RPMI8226 (cell line): ENCODE results near the gene DNASE2.

Experiments
- DNase-seq: peaks from one replicate; pipeline ENCODE4 v3.0.0-alpha.2; 2015

Gene DNASE2

DNA sequence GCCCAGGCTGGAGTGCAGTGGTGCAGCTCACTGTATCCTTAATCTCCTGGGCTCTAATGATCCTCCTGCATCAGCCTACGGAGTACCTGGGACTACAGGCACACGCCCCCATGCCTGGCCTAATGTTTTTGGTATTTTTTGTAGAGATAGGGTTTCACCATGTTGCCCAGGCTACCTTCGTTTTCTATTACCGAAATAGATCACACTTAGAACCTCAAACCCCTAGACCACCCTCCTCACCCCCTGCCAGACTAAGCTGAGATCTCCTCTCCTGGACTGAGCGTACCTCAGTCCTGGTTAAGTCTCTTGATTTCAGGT, 5.4 kb upstream of the DNASE2 start:
- no peak for DNase-seq

GRCh38 chr19:12885749-12886650, 4.8 kb upstream of the DNASE2 start:
- DNase-seq, result no peak

DNA sequence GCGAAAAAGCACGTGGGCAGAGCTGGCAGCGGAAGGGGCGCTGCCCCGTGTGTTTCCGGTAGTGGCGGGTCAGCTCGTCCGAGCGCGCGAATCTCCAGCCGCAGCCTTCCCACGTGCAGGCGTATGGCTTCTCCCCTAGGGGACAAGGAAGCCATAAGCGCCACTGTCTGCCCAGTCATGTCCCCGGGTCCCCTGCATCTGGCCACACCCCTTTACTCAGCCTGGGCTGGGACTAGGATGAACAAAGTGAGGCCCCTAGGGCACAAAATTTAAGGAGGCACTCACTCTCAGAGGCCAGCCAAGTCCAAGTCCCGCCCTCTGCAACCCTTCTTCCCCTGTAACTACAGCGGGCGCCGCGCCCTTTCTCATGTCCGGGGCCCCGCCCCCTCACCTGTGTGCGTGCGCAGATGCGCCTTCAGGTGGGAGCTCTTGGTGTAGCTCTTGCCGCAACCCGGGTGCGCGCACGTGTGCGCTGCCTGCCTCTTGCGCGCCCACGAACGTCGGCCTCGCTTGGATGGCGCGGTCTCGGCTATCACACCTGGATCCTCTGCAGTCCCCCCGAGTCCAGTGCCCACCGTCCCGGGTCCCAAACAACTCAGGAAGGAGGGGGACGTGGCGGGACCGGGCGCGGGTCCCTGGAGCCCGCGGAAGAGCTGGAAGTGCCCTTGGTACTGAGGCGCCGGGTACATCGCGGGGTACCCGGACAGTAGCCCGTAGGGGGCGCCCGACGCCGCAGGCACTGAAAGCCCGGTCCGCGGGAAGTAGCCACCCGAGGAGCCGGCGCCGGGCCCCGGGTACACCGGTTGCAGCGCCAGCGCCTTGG, 3.9 kb upstream of the DNASE2 start:
- peak; percentile 100 for DNase-seq

DNA sequence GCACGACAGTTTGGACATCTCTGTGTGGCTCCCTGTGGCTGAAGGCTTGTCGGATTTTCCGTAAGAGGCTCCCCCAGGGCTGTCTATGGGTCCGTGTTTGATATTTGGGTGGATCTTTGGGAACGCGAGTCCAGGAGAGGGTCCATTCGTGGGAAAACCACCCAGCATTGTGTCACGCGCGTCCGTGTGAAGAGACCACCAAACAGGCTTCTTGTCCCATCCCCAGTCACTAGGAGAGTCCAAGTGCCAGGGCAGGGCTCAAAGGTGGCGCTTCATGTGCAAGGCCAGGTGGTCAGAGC, 3.3 kb upstream of the DNASE2 start:
- no peak for DNase-seq

- DNase-seq, result no peak
Observed at GRCh38 chr19:12884202-12884601, 3.0 kb upstream of the DNASE2 start.

DNA sequence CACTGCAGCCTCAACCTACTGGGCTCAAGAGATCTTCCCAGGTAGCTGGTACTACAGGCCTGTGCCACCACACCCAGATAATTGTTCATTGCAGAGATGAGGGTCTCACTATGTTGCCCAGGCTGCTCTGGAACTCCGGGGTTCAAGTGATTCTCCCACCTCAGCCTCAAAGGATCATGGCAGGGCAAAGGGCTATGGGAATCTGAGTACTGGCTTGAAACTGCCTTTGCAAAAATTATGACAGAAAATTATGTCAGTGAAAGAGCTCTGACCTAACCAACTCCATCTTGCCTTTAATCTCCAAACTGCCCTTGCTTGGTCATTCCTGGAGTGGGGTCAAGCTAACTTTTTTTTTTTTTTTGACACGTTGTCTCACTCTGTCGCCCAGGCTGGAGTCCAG, 1.3 kb upstream of the DNASE2 start:
- no peak for DNase-seq

DNA sequence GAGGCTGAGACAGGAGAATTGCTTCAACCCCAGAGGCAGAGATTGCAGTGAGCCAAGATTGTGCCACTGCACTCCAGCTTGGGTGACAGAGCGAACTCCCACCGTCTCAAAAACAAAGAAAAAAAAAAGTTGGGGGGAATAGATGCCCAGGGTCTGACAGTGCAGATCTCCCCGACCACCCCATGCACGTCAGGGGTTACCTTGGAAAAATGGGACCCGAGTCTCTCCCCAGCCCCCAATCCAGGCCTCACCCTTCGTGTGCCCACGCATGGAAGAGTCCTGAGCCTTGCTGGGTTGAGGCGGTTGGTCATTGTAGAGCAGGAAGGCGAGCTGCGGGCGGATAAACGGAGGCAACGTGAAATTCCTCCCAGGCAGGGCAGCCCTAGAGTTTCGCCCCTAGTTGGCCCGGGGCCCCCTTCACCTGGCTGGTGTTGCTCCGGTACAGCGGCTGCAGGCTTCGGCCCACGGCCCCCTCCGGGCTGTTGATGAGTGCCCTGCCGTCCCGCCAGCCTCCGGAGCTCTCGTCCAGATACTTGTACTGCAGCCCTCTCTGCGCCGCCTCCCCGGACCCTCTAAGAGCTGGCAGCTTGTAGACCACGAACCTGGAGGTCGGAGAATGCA, 588 bp downstream of the DNASE2 start:
- peak; percentile 34 for DNase-seq

- no peak for DNase-seq
Observed at GRCh38 chr19:12875086-12875485, 6.2 kb downstream of the DNASE2 start.

- DNase-seq, result no peak
Observed at GRCh38 chr19:12873891-12874745, 7.1 kb downstream of the DNASE2 start.

- peak; percentile 53 for DNase-seq
Observed at GRCh38 chr19:12872941-12873890, 8.0 kb downstream of the DNASE2 start.

DNA sequence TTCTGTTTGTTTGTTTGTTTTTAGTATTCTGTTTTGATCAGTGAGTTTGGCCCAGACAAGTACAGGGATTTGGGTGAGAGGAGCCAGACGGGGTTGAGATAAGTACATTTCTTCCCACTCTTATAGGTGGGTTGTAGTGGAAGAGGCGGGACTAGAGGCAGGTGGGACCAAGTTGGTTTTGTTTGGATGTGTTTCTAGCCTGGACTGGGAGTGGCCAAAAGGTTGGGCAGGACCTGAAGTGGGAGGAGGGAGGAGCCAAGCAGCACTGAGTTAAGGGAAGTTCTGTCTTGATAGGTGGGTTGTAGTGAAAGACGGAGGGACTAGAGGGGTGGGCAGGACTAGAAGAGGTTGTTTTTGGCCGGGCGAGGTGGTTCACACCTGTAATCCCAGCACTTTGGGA, 9.0 kb downstream of the DNASE2 start:
- DNase-seq, result peak; percentile 30

GRCh38 chr19:12871681-12872080, 9.6 kb downstream of the DNASE2 start:
- no peak for DNase-seq

DNA sequence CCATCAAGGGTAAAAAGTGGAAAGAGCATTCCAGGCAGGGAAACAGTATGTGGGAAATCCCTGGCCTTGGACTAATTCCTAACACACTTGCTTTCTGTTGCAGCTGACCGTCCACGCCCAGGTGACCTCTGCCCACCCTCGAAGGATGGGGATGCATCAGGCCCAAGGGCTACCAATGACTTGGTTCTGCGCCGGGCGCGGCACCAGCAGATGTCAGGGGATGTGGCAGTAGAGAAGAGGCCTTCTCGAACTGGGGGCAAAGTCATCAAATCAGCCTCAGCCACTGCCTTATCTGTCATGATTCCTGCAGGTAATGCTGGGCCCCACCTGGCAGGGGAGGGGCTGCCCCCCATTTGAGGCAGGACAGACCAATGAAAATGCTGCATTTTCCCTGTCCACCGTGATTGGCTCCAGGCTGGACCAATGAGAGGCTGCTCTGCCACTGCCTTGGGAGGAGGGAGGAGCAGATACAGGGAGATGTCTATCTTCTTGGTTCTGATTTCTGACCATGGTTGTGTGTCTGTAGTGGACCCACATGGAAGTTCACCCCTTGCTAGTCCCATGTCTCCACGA, 12.6 kb downstream of the DNASE2 start:
- peak; percentile 29 for DNase-seq

DNA sequence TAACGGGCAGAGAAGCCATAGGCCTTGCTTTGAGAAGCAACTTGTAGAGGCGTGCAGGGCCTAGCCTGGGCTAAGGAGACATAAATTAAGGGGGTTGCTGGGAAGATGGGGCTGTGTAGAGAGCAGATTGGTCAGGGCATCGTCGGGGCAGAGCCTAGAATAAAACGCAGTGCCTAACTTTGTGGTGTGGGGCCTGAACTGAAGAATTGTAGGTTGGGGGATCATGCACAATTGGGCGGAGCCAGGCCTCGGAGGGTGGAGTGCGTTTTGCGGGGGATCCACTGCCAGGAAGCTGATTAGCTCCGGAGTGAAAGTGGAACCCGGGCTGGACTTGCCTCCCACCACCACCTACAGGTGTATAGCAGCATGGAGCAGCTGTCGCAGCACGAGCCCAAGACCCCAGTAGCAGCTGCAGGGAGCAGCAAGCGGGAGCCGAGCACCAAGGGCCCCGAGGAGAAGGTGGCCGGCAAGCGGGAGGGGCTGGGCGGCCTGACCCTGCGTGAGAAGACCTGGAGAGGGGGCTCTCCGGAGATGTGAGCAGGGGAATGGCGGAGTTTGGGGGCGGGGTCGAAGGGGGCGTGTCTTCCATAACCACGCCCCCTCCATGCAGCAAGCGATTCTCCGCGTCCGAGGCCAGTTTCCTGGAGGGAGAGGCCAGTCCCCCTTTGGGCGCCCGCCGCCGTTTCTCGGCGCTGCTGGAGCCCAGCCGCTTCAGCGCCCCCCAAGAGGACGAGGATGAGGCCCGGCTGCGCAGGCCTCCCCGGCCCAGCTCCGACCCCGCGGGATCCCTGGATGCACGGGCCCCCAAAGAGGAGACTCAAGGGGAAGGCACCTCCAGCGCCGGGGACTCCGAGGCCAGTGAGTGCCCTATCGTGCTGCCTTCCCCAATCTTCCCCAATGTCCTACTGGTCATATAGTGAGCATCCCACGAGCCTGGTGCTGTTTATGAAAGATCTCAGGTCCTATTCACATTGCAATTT, 13.8 kb downstream of the DNASE2 start:
- peak; percentile 40 for DNase-seq

DNA sequence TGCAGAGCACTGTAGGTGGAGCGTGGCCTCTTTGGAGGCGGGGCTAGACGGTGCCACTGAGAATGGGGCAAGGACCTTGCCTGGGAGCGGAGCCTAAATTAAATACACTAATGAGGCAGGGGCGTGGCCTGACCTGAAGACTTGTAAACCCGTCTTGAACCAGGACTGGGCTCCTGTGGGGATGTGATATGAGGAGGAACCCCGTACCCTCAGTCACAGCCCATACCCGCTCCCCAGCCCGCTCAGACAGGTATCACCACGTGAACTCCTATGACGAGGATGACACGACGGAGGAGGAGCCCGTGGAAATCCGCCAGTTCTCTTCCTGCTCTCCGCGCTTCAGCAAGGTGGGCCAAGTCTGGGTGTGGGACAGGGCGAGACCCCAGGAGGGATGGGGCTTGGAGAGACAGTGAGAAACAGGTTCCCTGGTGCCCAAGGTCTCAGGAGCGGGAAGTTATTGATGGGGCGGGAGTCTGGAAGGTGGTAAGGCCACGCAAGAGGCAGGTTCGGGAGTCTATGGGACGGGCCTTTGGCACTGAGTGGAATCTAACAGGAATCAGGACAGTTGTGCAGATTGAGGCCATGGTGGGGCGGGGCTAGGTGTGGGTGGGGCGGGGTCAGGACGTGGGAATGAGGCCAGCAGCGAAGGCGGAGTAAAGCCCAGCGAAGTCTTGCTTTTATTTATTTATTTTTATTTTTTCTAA, 14.7 kb downstream of the DNASE2 start:
- DNase-seq, result no peak

DNA sequence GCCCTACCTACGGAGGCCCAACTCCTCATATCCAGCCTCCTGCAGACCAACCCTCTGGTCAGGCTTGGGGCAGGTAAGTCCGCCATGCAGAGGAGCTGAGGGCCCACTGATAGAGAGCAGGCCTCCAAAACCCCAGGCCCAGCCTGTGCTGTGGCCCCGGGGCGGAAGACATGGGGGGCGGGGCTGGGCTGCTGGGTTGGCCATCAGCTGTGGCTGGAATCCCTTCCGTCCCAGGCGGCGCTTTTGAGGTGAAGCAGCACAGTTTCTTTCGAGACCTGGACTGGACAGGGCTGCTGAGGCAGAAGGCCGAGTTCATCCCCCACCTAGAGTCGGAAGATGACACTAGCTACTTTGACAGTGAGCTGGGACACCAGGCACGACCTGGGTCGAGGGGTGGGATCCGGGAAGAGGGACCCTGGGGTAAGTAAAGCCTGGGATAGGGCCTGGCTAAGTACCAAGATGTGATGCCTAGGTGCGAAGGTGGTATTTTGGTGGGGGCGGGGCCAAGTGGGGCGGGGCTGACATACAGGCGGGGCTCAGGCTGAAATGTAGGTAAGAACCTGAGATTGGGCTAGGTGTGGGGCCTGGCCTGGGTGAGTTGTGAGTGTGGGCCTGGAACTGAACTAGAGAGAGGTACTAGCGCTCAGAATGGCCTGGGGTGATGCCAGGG, 15.4 kb downstream of the DNASE2 start:
- DNase-seq, result no peak

- DNase-seq, result no peak
Observed at GRCh38 chr19:12864721-12865715, 16.2 kb downstream of the DNASE2 start.

DNA sequence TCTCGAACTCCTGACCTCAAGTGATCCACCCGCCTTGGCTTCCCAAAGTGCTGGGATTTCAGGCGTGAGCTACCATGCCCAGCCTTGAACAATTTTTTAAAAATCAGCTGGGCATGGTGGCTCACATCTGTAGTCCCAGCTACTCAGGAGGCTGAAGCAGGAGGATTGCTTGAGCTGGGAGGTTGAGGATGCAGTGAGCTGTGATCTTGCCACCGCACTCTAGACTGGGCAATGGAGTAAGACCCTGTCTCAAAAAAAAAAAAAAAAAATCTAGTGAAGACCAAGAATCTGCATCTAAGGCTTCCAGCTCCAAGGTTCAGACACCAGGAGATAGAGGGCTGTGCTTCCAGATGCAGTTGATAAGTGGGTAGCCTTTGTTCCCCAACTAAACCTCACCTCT, 17.1 kb downstream of the DNASE2 start:
- no peak for DNase-seq
